ENCODE data around the gene TMEM35B. TPM values are rescaled to one million over a fixed set of nuclear protein-coding genes. Genes with fewer than 3 reads are reported as not detected.

Gene TMEM35B
- total RNA-seq, 4 donors from 2014 or later: 22.7 to 67.6 (median 41.8) TPM

- Histone ChIP-seq H3K9me3 (no peaks in the 10 kb centered on the region), H3K27ac (peak overlapping the region; percentile 90 to 96 (median 92)), H3K36me3 (peaks cover 0 to 41% of the 10 kb centered on the region in 2 donors), H3K4me3 (peak overlapping the region; percentile 73 to 91), H3K27me3 (no peaks in the 10 kb centered on the region), H3K4me1 (peaks cover 0 to 38% (median 11%) of the 10 kb centered on the region in 3 donors)
- TF ChIP-seq EP300 (IDR thresholded peaks at IDR 0.05) (no peak), POLR2A (IDR thresholded peaks at IDR 0.05) (no peak), CTCF (IDR thresholded peaks at IDR 0.05) (no peak), POLR2AphosphoS5 (IDR thresholded peaks at IDR 0.05) (no peak)
- ATAC-seq: peak; percentile 6
- 0% methylated on average over 1 to 4 of the region's 4 CpGs for WGBS, 2 donors (ENCODE audit: low coverage in 1 of 2)
Observed at GRCh38 chr1:34984435-34984792, 733 bp downstream of the TMEM35B start.

GRCh38 chr1:34983700-34984355, 1.3 kb downstream of the TMEM35B start:
- ATAC-seq: no peak
- Histone ChIP-seq H3K4me1 (peaks cover 0 to 38% (median 11%) of the 10 kb centered on the region in 3 donors), H3K36me3 (peaks cover 0 to 41% of the 10 kb centered on the region in 2 donors), H3K27ac (peak overlapping the region in 3 of 4 donors; percentile 90 to 96 (median 92)), H3K9me3 (no peaks in the 10 kb centered on the region), H3K27me3 (no peaks in the 10 kb centered on the region), H3K4me3 (peak overlapping the region; percentile 73 to 91)
- no peak for TF ChIP-seq POLR2AphosphoS5 (IDR thresholded peaks at IDR 0.05)
- TF ChIP-seq POLR2A (IDR thresholded peaks at IDR 0.05): no peak
- TF ChIP-seq EP300 (IDR thresholded peaks at IDR 0.05): no peak
- no peak for TF ChIP-seq CTCF (IDR thresholded peaks at IDR 0.05)
- WGBS, 2 donors (ENCODE audit: low coverage in 1 of 2): 60 to 64% methylated on average over 1 to 2 of the region's 4 CpGs

- 96 to 100% methylated on average over 4 to 5 of the region's 5 CpGs for WGBS, 2 donors (ENCODE audit: low coverage in 1 of 2)
- ATAC-seq: no peak
- H3K9me3 ChIP-seq: no peaks in the 10 kb centered on the region
- no peak for TF ChIP-seq CTCF (IDR thresholded peaks at IDR 0.05)
- no peak for TF ChIP-seq POLR2A (IDR thresholded peaks at IDR 0.05)
- no peak for TF ChIP-seq POLR2AphosphoS5 (IDR thresholded peaks at IDR 0.05)
- TF ChIP-seq EP300 (IDR thresholded peaks at IDR 0.05): no peak
- H3K4me3 ChIP-seq: no peak overlapping the region
- peaks cover 0 to 38% (median 11%) of the 10 kb centered on the region in 3 donors for H3K4me1 ChIP-seq
- H3K27ac ChIP-seq: no peak overlapping the region
- peaks cover 0 to 35% of the 10 kb centered on the region in 2 donors for H3K36me3 ChIP-seq
- no peaks in the 10 kb centered on the region for H3K27me3 ChIP-seq
Observed at GRCh38 chr1:34982820-34983376, 2.2 kb downstream of the TMEM35B start.

- 63 to 69% methylated on average over 1 to 2 of the region's 2 CpGs for WGBS, 2 donors (ENCODE audit: low coverage in 1 of 2)
- Histone ChIP-seq H3K4me1 (peaks cover 0 to 37% (median 11%) of the 10 kb centered on the region in 3 donors), H3K27me3 (no peaks in the 10 kb centered on the region), H3K27ac (no peak overlapping the region), H3K9me3 (no peaks in the 10 kb centered on the region), H3K4me3 (no peak overlapping the region), H3K36me3 (peaks cover 0 to 41% of the 10 kb centered on the region in 2 donors)
- no peak for ATAC-seq
- TF ChIP-seq CTCF (IDR thresholded peaks at IDR 0.05): no peak
- no peak for TF ChIP-seq POLR2AphosphoS5 (IDR thresholded peaks at IDR 0.05)
- no peak for TF ChIP-seq POLR2A (IDR thresholded peaks at IDR 0.05)
- no peak for TF ChIP-seq EP300 (IDR thresholded peaks at IDR 0.05)
Observed at GRCh38 chr1:34980715-34981114, 4.4 kb downstream of the TMEM35B start.

- Histone ChIP-seq H3K4me1 (peaks cover 0 to 25% (median 7%) of the 10 kb centered on the region in 3 donors), H3K36me3 (peaks cover 0 to 41% of the 10 kb centered on the region in 2 donors), H3K4me3 (no peak overlapping the region), H3K9me3 (no peaks in the 10 kb centered on the region), H3K27me3 (no peaks in the 10 kb centered on the region), H3K27ac (no peak overlapping the region)
- TF ChIP-seq POLR2A (IDR thresholded peaks at IDR 0.05) (no peak), POLR2AphosphoS5 (IDR thresholded peaks at IDR 0.05) (no peak), EP300 (IDR thresholded peaks at IDR 0.05) (no peak), CTCF (IDR thresholded peaks at IDR 0.05) (no peak)
- no peak for ATAC-seq
- 30% methylated on average over 5 of the region's 6 CpGs; no CpG with 5 or more reads in 1 of the 2 donors for WGBS, 2 donors (ENCODE audit: low coverage in 1 of 2)
Observed at GRCh38 chr1:34978921-34979320, 6.2 kb downstream of the TMEM35B start.

Measured in gastroesophageal sphincter (tissue), 4 donors.